ENCODE measurements around the gene SDCBP2. TPM values are rescaled to one million over a fixed set of nuclear protein-coding genes. Genes with fewer than 3 reads are reported as not detected.
A peak's percentile ranks its signal among the peaks of the same experiment; 100 is the strongest.

Gene SDCBP2
- total RNA-seq, 1 donor from 2014 or later = 4.0 TPM

DNA sequence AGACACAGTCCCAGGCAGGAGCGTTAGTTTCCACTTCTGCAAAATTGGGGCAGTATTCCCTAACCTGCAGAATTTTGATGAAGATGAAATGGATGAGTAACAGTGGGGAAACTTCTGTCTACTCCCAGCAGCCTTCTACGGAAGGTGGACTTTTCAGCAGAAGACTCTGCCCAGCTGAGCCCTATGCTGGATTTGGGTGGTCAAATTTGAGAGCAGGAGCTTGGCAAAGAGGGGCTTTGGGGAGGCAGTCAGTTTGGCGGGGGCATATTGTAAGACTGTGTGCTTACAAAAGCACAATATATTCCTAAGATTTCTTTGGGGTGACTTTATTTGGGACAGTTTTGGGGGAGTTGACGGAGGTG lies 5.4 kb upstream of the SDCBP2 start:
- Mint-ChIP-seq H3K27me3 (ENCODE audit: unreplicated experiment) (peaks cover 8% of the 10 kb centered on the region), H3K36me3 (ENCODE audit: unreplicated experiment) (no peaks in the 10 kb centered on the region), H3K27ac (ENCODE audit: unreplicated experiment) (peak overlapping the region; percentile 31), H3K9me3 (ENCODE audit: unreplicated experiment) (no peaks in the 10 kb centered on the region), H3K4me3 (ENCODE audit: unreplicated experiment) (no peak overlapping the region), H3K4me1 (ENCODE audit: low read depth, unreplicated experiment) (peaks cover 17% of the 10 kb centered on the region)
- TF ChIP-seq CTCF (IDR thresholded peaks at IDR 0.05; ENCODE audit: partially characterized antibody, unreplicated experiment) = no peak
- no peak for DNase-seq

DNA sequence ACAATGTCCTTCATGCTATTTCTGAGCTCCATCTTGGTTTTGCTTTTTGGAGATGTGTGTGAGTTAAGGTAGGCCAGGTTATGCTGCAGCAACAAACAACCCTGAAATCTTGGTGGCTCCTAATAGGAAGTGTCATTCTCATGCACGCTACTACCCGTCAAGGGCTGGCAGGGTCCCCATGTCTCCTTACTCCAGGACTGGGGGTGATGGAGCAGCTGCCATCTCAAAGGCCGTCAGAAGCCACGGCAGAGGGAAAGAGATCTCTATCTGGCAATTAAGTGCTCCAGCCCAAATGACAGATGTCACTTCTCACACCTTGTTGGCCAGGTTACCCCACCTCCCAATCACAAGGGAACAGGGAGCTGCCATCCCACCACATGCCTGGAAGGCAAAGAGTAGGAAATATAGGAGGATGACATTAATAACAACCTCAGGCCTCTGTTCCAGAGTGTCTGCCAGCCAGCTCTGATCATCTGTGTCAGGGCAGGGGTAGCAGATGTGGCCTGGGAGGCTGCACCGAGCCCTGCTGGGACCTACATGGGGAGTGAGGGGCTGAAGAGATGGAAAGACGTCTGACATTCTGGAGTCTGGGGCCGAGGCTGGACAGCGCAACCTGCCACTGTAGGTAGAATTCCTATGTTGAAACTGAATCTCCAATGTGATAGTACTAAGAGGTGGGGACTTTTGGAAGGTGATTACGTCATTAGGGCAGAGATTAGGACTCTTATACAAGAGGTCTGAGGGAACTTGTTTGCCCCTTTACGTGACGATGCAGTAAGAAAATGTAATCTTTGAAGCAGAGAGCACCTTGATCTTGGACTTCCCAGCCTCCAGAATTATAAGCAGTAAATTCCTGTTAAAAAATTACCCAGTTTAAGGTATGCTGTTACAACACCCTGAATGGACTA lies 4.8 kb upstream of the SDCBP2 start:
- no peaks in the 10 kb centered on the region for H3K9me3 Mint-ChIP-seq (ENCODE audit: unreplicated experiment)
- TF ChIP-seq CTCF (IDR thresholded peaks at IDR 0.05; ENCODE audit: partially characterized antibody, unreplicated experiment) = no peak
- no peaks in the 10 kb centered on the region for H3K36me3 Mint-ChIP-seq (ENCODE audit: unreplicated experiment)
- DNase-seq = no peak
- H3K27me3 Mint-ChIP-seq (ENCODE audit: unreplicated experiment) = peaks cover 8% of the 10 kb centered on the region
- H3K27ac Mint-ChIP-seq (ENCODE audit: unreplicated experiment) = peak overlapping the region; percentile 4
- no peak overlapping the region for H3K4me3 Mint-ChIP-seq (ENCODE audit: unreplicated experiment)
- peaks cover 19% of the 10 kb centered on the region for H3K4me1 Mint-ChIP-seq (ENCODE audit: low read depth, unreplicated experiment)

GRCh38 chr20:1332749-1333300 lies 3.9 kb upstream of the SDCBP2 start:
- Mint-ChIP-seq H3K4me1 (ENCODE audit: low read depth, unreplicated experiment) (peaks cover 21% of the 10 kb centered on the region), H3K4me3 (ENCODE audit: unreplicated experiment) (no peak overlapping the region), H3K27me3 (ENCODE audit: unreplicated experiment) (peaks cover 8% of the 10 kb centered on the region), H3K9me3 (ENCODE audit: unreplicated experiment) (no peaks in the 10 kb centered on the region), H3K36me3 (ENCODE audit: unreplicated experiment) (no peaks in the 10 kb centered on the region), H3K27ac (ENCODE audit: unreplicated experiment) (no peak overlapping the region)
- no peak for DNase-seq
- TF ChIP-seq CTCF (IDR thresholded peaks at IDR 0.05; ENCODE audit: partially characterized antibody, unreplicated experiment) = no peak

DNA sequence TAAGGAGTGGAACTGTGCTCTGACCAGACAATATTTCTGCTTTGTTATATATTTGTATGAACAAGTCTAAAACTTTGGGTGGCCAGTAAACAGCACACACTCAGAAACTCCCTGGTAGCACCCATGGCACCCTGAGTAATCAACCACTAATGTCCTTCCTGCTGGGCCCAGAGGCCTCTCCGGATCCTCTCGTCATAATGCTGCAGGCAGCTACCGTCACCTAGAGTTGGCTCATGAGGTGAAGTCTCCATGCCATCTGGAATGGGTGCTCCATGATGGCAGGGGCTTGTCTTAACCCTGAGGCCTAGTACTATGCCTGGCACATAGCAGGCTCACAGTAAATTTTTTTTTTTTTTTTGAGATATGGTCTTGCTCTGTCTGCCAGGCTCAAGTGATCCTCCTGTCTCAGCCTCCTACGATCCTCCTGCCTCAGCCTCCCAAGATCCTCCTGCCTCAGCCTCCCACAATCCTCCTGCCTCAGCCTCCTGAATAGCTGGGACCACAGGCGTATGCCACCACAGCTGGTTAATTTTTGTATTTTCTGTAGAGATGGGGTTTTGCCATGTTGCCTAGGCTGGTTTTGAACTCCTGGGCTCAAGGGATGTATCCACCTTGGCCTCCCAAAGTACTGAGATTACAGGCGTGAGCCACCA lies 3.0 kb upstream of the SDCBP2 start:
- no peak for DNase-seq
- Mint-ChIP-seq H3K9me3 (ENCODE audit: unreplicated experiment) (peaks cover 3% of the 10 kb centered on the region), H3K27me3 (ENCODE audit: unreplicated experiment) (peaks cover 8% of the 10 kb centered on the region), H3K27ac (ENCODE audit: unreplicated experiment) (no peak overlapping the region), H3K4me1 (ENCODE audit: low read depth, unreplicated experiment) (peaks cover 25% of the 10 kb centered on the region), H3K4me3 (ENCODE audit: unreplicated experiment) (no peak overlapping the region), H3K36me3 (ENCODE audit: unreplicated experiment) (no peaks in the 10 kb centered on the region)
- TF ChIP-seq CTCF (IDR thresholded peaks at IDR 0.05; ENCODE audit: partially characterized antibody, unreplicated experiment) = no peak
